GM19035 (cell line): ENCODE results near the gene ACACA.

Experiments
- ATAC-seq: cut with Tn5 transposase; IDR thresholded peaks from one replicate; pipeline ENCODE4 v1.9.1; 2021; ENCODE audit not compliant: unreplicated experiment

ACACA gene

GRCh38 chr17:37239690-37240334, 166.8 kb downstream of the ACACA start:
- ATAC-seq: no peak

- no peak for ATAC-seq
These were observed 172.5 kb downstream of the ACACA start for GRCh38 chr17:37234106-37234505.

GRCh38 chr17:37233036-37233435, 173.6 kb downstream of the ACACA start:
- no peak for ATAC-seq

- ATAC-seq: no peak
These were observed 174.7 kb downstream of the ACACA start for GRCh38 chr17:37231887-37232286.

GRCh38 chr17:37230633-37231032, 176.0 kb downstream of the ACACA start:
- no peak for ATAC-seq

- no peak for ATAC-seq
These were observed 181.2 kb downstream of the ACACA start for GRCh38 chr17:37225465-37225864.

GRCh38 chr17:37221865-37222264, 184.8 kb downstream of the ACACA start:
- ATAC-seq: no peak

- no peak for ATAC-seq
These were observed 186.1 kb downstream of the ACACA start for GRCh38 chr17:37220607-37220953.

- no peak for ATAC-seq
These were observed 186.6 kb downstream of the ACACA start for GRCh38 chr17:37219876-37220606.

GRCh38 chr17:37218849-37219248, 187.8 kb downstream of the ACACA start:
- no peak for ATAC-seq

GRCh38 chr17:37214416-37214815, 192.2 kb downstream of the ACACA start:
- no peak for ATAC-seq

- ATAC-seq: no peak
These were observed 192.7 kb downstream of the ACACA start for GRCh38 chr17:37213927-37214326.

GRCh38 chr17:37212179-37212578, 194.5 kb downstream of the ACACA start:
- no peak for ATAC-seq

- ATAC-seq: no peak
These were observed 195.5 kb downstream of the ACACA start for GRCh38 chr17:37211136-37211535.

GRCh38 chr17:37207103-37207502, 199.5 kb downstream of the ACACA start:
- ATAC-seq: no peak

GRCh38 chr17:37206299-37206698, 200.3 kb downstream of the ACACA start:
- no peak for ATAC-seq

GRCh38 chr17:37200497-37200896, 206.1 kb downstream of the ACACA start:
- ATAC-seq: no peak

GRCh38 chr17:37197336-37197735, 209.3 kb downstream of the ACACA start:
- ATAC-seq: no peak

GRCh38 chr17:37194208-37194607, 212.4 kb downstream of the ACACA start:
- ATAC-seq: no peak

GRCh38 chr17:37191219-37191618, 215.4 kb downstream of the ACACA start:
- ATAC-seq: no peak

GRCh38 chr17:37190493-37190892, 216.1 kb downstream of the ACACA start:
- ATAC-seq: no peak

GRCh38 chr17:37188157-37188556, 218.5 kb downstream of the ACACA start:
- ATAC-seq: no peak

GRCh38 chr17:37187262-37187661, 219.4 kb downstream of the ACACA start:
- no peak for ATAC-seq
